ENCODE results near the gene SPEM3.
"Not testable (repeated sequence)": the region's sequence is repeated elsewhere in the genome, so short reads cannot be mapped to it uniquely, and the experiment has no call there.

SPEM3 gene

GRCh38 chr17:7467498-7467897 is 38.8 kb downstream of the SPEM3 start:
- in situ Hi-C loops (cut with MboI; ENCODE audit: low pct_unique_long_range_greater_than_20kb, low sequenced_read_pairs, unreplicated experiment) = no loop called here
- DNase-seq (ENCODE audit: low spot score) = no peak
- TF ChIP-seq, protein P1, sequence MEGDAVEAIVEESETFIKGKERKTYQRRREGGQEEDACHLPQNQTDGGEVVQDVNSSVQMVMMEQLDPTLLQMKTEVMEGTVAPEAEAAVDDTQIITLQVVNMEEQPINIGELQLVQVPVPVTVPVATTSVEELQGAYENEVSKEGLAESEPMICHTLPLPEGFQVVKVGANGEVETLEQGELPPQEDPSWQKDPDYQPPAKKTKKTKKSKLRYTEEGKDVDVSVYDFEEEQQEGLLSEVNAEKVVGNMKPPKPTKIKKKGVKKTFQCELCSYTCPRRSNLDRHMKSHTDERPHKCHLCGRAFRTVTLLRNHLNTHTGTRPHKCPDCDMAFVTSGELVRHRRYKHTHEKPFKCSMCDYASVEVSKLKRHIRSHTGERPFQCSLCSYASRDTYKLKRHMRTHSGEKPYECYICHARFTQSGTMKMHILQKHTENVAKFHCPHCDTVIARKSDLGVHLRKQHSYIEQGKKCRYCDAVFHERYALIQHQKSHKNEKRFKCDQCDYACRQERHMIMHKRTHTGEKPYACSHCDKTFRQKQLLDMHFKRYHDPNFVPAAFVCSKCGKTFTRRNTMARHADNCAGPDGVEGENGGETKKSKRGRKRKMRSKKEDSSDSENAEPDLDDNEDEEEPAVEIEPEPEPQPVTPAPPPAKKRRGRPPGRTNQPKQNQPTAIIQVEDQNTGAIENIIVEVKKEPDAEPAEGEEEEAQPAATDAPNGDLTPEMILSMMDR (IDR thresholded peaks at IDR 0.05; ENCODE audit: extremely low read depth, insufficient read depth, missing control alignments) = no peak

DNA sequence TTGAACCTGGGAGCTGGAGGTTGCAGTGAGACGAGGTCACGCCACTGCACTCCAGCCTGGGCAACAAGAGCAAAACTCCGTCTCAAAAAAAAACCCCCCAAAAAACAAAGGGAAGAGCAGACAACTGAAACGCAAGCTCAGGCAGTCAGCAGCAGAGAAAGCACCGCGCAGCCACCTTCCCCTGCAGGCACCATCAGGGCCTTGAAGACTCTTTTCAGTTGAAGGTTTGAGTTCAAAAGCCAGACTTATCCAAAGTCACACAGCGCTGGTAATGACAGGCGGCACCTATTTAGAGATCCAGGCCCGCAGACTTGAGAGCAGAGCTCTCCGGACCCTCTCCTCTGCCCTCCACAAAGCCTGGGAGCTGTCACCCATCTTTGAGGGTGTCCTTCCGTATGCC is 39.6 kb downstream of the SPEM3 start:
- TF ChIP-seq, protein P1 (IDR thresholded peaks at IDR 0.05; ENCODE audit: extremely low read depth, insufficient read depth, missing control alignments) = no peak
- DNase-seq (ENCODE audit: low spot score) = no peak
- in situ Hi-C loops (cut with MboI; ENCODE audit: low pct_unique_long_range_greater_than_20kb, low sequenced_read_pairs, unreplicated experiment) = no loop called here

DNA sequence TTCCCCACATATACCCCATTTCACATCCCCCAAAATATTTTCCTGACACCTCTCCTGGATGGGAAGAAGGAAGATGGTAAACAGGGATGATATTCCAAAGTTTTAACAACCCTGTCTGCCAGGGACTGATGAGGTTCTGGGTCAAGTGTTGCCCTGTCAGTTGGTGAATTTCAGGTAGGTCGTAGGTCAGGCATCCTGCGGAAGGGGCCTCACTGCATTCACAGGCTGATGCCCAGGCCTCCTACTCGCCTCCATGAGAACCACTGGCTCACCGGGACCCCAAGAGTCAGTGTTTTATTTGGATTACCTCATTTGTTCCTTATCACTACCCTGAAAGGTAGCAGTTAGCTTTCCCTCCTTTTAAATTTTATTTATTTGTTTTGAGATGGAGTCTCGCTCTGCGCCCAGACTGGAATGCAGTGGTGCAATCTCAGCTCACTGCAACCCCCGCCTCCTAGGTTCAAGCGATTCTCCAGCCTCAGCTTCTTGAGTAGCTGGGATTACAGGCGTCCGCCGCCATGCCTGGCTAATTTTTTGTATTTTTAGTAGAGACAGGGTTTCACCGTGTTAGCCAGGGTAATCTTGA is 40.2 kb downstream of the SPEM3 start:
- in situ Hi-C loops (cut with MboI; ENCODE audit: low pct_unique_long_range_greater_than_20kb, low sequenced_read_pairs, unreplicated experiment) = no loop called here
- TF ChIP-seq, protein P1 (IDR thresholded peaks at IDR 0.05; ENCODE audit: extremely low read depth, insufficient read depth, missing control alignments) = no peak
- DNase-seq (ENCODE audit: low spot score) = no peak

DNA sequence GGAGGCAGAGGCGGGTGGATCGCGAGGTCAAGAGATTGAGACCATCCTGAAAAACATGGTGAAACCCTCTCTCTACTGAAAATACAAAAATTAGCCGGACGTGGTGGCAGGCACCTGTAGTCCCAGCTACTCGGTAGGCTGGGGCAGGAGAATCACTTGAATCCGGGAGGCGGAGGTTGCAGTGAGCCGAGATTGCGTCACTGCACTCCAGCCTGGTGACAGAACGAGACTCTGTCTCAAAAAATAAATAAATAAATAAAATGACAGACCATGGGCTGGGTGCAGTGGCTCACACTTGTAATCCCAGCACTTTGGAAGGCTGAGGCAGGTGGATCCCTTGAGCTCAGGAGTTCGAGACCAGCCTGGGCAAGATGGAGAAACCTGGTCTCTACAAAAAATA is 41.2 kb downstream of the SPEM3 start:
- in situ Hi-C loops (cut with MboI; ENCODE audit: low pct_unique_long_range_greater_than_20kb, low sequenced_read_pairs, unreplicated experiment); DNase-seq (ENCODE audit: low spot score): not testable (repeated sequence)

DNA sequence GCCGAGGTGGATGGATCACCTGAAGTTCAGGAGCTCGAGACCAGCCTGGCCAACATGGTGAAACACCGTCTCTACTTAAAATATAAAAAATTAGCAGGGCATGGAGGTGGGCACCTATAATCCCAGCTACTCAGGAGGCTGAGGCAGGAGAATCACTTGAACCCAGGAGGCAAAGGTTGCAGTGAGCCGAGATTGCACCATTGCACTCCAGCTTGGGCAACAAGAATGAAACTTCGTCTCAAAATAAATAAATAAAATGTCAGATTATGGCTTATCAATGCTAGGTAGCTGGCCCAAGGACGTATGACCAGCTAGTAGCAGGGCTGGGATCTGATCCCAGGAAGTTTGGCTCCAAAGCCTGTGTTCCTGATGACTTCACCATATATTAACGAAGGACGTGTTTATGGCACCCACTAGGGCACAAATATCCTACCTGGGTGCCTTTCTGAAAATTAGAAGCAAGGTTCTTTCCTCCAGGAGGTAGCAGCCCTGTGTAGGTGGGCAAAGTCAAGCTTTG is 41.9 kb downstream of the SPEM3 start:
- DNase-seq (ENCODE audit: low spot score); in situ Hi-C loops (cut with MboI; ENCODE audit: low pct_unique_long_range_greater_than_20kb, low sequenced_read_pairs, unreplicated experiment): not testable (repeated sequence)

DNA sequence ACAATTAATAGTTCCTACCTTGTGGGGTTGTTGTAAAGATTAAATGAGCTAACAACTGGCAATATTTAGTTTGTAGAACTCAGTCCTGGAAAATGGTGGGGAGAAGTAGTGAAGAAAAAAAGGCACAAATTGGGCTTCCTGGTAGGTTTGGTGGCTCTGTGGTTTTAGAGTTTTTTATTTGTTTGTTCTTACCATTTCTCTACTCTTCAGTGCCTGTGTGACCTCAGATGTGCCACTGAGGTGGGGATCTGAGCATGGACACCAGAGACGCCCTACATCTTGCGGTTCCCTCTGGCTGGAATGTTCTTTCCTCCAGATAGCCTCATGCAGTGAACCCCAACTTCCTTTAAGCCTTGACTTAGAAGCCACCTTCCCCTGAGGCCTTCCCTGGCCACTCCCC is 43.1 kb downstream of the SPEM3 start:
- TF ChIP-seq, protein P1 (IDR thresholded peaks at IDR 0.05; ENCODE audit: extremely low read depth, insufficient read depth, missing control alignments) = no peak
- in situ Hi-C loops (cut with MboI; ENCODE audit: low pct_unique_long_range_greater_than_20kb, low sequenced_read_pairs, unreplicated experiment) = no loop called here
- no peak for DNase-seq (ENCODE audit: low spot score)

DNA sequence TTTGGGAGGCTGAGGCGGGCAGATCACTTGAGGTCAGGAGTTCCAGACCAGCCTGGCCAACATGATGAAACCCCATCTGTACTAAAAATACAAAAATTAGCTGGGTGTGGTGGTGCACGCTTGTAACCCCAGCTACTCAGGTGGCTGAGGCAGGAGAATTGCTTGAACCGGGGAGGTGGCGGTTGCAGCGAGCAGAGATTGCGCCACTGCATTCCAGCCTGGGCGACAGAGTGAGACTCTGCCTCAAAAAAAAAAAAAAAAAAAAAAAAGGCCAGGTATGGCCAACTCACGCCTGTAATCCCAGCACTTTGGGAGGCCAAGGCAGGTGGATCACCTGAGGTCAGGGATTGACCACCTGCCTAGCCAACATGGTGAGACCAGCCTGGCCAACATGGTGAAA is 46.1 kb downstream of the SPEM3 start:
- in situ Hi-C loops (cut with MboI; ENCODE audit: low pct_unique_long_range_greater_than_20kb, low sequenced_read_pairs, unreplicated experiment); DNase-seq (ENCODE audit: low spot score): not testable (repeated sequence)

GRCh38 chr17:7475764-7476422 is 47.2 kb downstream of the SPEM3 start:
- DNase-seq (ENCODE audit: low spot score) = no peak
- TF ChIP-seq, protein P1 (IDR thresholded peaks at IDR 0.05; ENCODE audit: extremely low read depth, insufficient read depth, missing control alignments) = no peak
- in situ Hi-C loops (cut with MboI; ENCODE audit: low pct_unique_long_range_greater_than_20kb, low sequenced_read_pairs, unreplicated experiment) = no loop called here
